ENCODE data around the gene CPT1B. TPM values are rescaled to one million over a fixed set of nuclear protein-coding genes. Genes with fewer than 3 reads are reported as not detected.

Gene CPT1B
- total and polyA plus RNA-seq, 2 donors (not counting 1 experiment from before 2014, with no cell fraction given): 0.82 to 4.8 TPM

GRCh38 chr22:50600967-50601668 is 22.9 kb upstream of the CPT1B start:
- Histone ChIP-seq H2AFZ (ENCODE audit: low read length) (no peak overlapping the region), H3K9ac (ENCODE audit: insufficient read depth, low read length) (no peak overlapping the region), H3K79me2 (ENCODE audit: control insufficient read depth, insufficient read depth, low read length) (no peaks in the 10 kb centered on the region), H3K36me3 (ENCODE audit: control insufficient read depth, insufficient read depth, low read length) (no peaks in the 10 kb centered on the region), H3K27me3 (ENCODE audit: control insufficient read depth, insufficient read depth, low read length) (peaks cover 25% of the 10 kb centered on the region), H3K27ac (ENCODE audit: insufficient read depth, low read length) (no peak overlapping the region), H3K4me1 (ENCODE audit: control insufficient read depth, extremely low read depth, insufficient read depth, low read length) (no peaks in the 10 kb centered on the region), H3K9me3 (ENCODE audit: control insufficient read depth, insufficient read depth, low read depth, low read length) (no peaks in the 10 kb centered on the region), H4K20me1 (ENCODE audit: control insufficient read depth, extremely low read depth, insufficient read depth, low read length) (no peaks in the 10 kb centered on the region), H3K4me3 (replicated peaks in 1 of 4; ENCODE audit: control extremely low read depth in 1 of 4, insufficient read depth in 1 of 4, low read depth in 3 of 4, low read length in 4 of 4) (no peak overlapping the region), H3K4me2 (ENCODE audit: extremely low read depth, insufficient read depth, low read length) (no peak overlapping the region)
- TF ChIP-seq EZH2 (IDR thresholded peaks at IDR 0.05; ENCODE audit: low read length, missing control alignments) (no peak), CTCF (conservative IDR thresholded peaks at IDR 0.05 in 1 of 2, IDR thresholded peaks at IDR 0.05 in 1 of 2; ENCODE audit: low read depth in 1 of 2, low read length in 2 of 2) (no peak)
- DNase-seq (ENCODE audit: low read depth in 2 of 2): no peak

GRCh38 chr22:50600538-50600937 is 22.3 kb upstream of the CPT1B start, which contains the start of gene MAPK8IP2:
Gene MAPK8IP2, plus strand, starts transcription at chr22:50600793. Its CDS starts 26 bp downstream, at chr22:50600819.
- Histone ChIP-seq H3K9ac (ENCODE audit: insufficient read depth, low read length) (no peak within 1 kb of the TSS), H3K4me2 (ENCODE audit: extremely low read depth, insufficient read depth, low read length) (no peak within 1 kb of the TSS), H2AFZ (ENCODE audit: low read length) (no peak within 1 kb of the TSS), H3K36me3 (ENCODE audit: control insufficient read depth, insufficient read depth, low read length) (no peaks in the 10 kb centered on the region), H3K4me1 (ENCODE audit: control insufficient read depth, extremely low read depth, insufficient read depth, low read length) (no peaks in the 10 kb centered on the region), H3K79me2 (ENCODE audit: control insufficient read depth, insufficient read depth, low read length) (no peaks in the 10 kb centered on the region), H4K20me1 (ENCODE audit: control insufficient read depth, extremely low read depth, insufficient read depth, low read length) (no peaks in the 10 kb centered on the region), H3K27me3 (ENCODE audit: control insufficient read depth, insufficient read depth, low read length) (peaks cover 25% of the 10 kb centered on the region), H3K9me3 (ENCODE audit: control insufficient read depth, insufficient read depth, low read depth, low read length) (no peaks in the 10 kb centered on the region), H3K4me3 (replicated peaks in 1 of 4; ENCODE audit: control extremely low read depth in 1 of 4, insufficient read depth in 1 of 4, low read depth in 3 of 4, low read length in 4 of 4) (peak within 1 kb of the TSS in 1 of 4 experiments; percentile 12), H3K27ac (ENCODE audit: insufficient read depth, low read length) (no peak within 1 kb of the TSS)
- no peak for DNase-seq (ENCODE audit: low read depth in 2 of 2)
- no peak for TF ChIP-seq CTCF (conservative IDR thresholded peaks at IDR 0.05 in 1 of 2, IDR thresholded peaks at IDR 0.05 in 1 of 2; ENCODE audit: low read depth in 1 of 2, low read length in 2 of 2)
- no peak for TF ChIP-seq EZH2 (IDR thresholded peaks at IDR 0.05; ENCODE audit: low read length, missing control alignments)

GRCh38 chr22:50599816-50600455 is 21.7 kb upstream of the CPT1B start:
- Histone ChIP-seq H3K79me2 (ENCODE audit: control insufficient read depth, insufficient read depth, low read length) (no peaks in the 10 kb centered on the region), H3K36me3 (ENCODE audit: control insufficient read depth, insufficient read depth, low read length) (no peaks in the 10 kb centered on the region), H3K4me3 (replicated peaks in 1 of 4; ENCODE audit: control extremely low read depth in 1 of 4, insufficient read depth in 1 of 4, low read depth in 3 of 4, low read length in 4 of 4) (peak overlapping the region in 1 of 4 experiments; percentile 12), H2AFZ (ENCODE audit: low read length) (no peak overlapping the region), H3K27ac (ENCODE audit: insufficient read depth, low read length) (no peak overlapping the region), H4K20me1 (ENCODE audit: control insufficient read depth, extremely low read depth, insufficient read depth, low read length) (no peaks in the 10 kb centered on the region), H3K27me3 (ENCODE audit: control insufficient read depth, insufficient read depth, low read length) (peaks cover 25% of the 10 kb centered on the region), H3K4me1 (ENCODE audit: control insufficient read depth, extremely low read depth, insufficient read depth, low read length) (no peaks in the 10 kb centered on the region), H3K9ac (ENCODE audit: insufficient read depth, low read length) (no peak overlapping the region), H3K4me2 (ENCODE audit: extremely low read depth, insufficient read depth, low read length) (no peak overlapping the region), H3K9me3 (ENCODE audit: control insufficient read depth, insufficient read depth, low read depth, low read length) (no peaks in the 10 kb centered on the region)
- TF ChIP-seq CTCF (conservative IDR thresholded peaks at IDR 0.05 in 1 of 2, IDR thresholded peaks at IDR 0.05 in 1 of 2; ENCODE audit: low read depth in 1 of 2, low read length in 2 of 2): no peak
- peak; percentile 77 for TF ChIP-seq EZH2 (IDR thresholded peaks at IDR 0.05; ENCODE audit: low read length, missing control alignments)
- DNase-seq (ENCODE audit: low read depth in 2 of 2): peak in 1 of 2 donors; percentile 33
